Neural progenitor cell (in vitro differentiated cells): ENCODE measurements around the gene ARL2.

ENCODE experiments used
- EZH2 ChIP-seq: fragments of 200-600 bp; sonication (generic); IDR thresholded peaks from 2 replicates; pipeline ENCODE4 v1.6.1; 2017; ENCODE audit warnings: antibody characterized with exemption, mild to moderate bottlenecking, moderate library complexity
- TF ChIP-seq, protein P1 (sequence below): fragments of 200-600 bp; sonication (generic); IDR thresholded peaks from 2 replicates; pipeline ENCODE4 v1.5.1; 2017; ENCODE audit warnings: antibody characterized with exemption, mild to moderate bottlenecking

- TF ChIP-seq, protein P1, sequence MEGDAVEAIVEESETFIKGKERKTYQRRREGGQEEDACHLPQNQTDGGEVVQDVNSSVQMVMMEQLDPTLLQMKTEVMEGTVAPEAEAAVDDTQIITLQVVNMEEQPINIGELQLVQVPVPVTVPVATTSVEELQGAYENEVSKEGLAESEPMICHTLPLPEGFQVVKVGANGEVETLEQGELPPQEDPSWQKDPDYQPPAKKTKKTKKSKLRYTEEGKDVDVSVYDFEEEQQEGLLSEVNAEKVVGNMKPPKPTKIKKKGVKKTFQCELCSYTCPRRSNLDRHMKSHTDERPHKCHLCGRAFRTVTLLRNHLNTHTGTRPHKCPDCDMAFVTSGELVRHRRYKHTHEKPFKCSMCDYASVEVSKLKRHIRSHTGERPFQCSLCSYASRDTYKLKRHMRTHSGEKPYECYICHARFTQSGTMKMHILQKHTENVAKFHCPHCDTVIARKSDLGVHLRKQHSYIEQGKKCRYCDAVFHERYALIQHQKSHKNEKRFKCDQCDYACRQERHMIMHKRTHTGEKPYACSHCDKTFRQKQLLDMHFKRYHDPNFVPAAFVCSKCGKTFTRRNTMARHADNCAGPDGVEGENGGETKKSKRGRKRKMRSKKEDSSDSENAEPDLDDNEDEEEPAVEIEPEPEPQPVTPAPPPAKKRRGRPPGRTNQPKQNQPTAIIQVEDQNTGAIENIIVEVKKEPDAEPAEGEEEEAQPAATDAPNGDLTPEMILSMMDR, result no peak
- no peak for TF ChIP-seq EZH2
Observed at GRCh38 chr11:65019824-65020223, 5.9 kb downstream of the ARL2 start.
